ENCODE data around the gene CYB5D1. TPM values are rescaled to one million over a fixed set of nuclear protein-coding genes. Genes with fewer than 3 reads are reported as not detected.
"Not testable (repeated sequence)": the region's sequence is repeated elsewhere in the genome, so short reads cannot be mapped to it uniquely, and the experiment has no call there.

CYB5D1 gene
- polyA plus RNA-seq, 1 experiment: 6.7 TPM

DNA sequence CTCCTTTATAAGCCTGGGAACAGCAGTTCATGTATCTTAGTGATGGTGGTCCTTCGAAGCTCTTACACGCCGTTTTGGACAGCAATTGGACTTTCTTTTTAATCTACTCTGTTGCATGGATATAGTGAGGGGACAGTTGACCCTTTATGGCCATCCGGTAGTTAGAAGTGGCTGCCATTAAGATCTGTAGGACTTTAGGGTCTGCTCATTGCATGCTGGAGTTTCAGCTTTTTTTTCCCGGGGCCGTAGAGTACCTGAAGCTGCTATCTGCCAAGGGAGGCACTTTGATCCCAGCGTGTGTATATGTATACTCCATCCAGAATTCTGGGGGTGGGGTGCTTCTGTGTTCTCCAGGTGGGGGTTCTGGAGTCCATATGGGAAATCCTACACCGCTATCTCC is 1.2 kb downstream of the CYB5D1 start:
- CTCF ChIA-PET: interaction anchor here (0.9 to 2.7 kb wide), 6 partner anchors 12 to 132 kb away, joined by 3 to 9 read pairs (median 6); no protein-coding TSS in a partner anchor
- H3K27me3 ChIP-seq (ENCODE audit: control insufficient read depth, insufficient read depth, low read length): no peaks in the 10 kb centered on the region
- peaks cover 3% of the 10 kb centered on the region for H3K36me3 ChIP-seq (ENCODE audit: control insufficient read depth, insufficient read depth, low read length)
- TF ChIP-seq, protein P1, sequence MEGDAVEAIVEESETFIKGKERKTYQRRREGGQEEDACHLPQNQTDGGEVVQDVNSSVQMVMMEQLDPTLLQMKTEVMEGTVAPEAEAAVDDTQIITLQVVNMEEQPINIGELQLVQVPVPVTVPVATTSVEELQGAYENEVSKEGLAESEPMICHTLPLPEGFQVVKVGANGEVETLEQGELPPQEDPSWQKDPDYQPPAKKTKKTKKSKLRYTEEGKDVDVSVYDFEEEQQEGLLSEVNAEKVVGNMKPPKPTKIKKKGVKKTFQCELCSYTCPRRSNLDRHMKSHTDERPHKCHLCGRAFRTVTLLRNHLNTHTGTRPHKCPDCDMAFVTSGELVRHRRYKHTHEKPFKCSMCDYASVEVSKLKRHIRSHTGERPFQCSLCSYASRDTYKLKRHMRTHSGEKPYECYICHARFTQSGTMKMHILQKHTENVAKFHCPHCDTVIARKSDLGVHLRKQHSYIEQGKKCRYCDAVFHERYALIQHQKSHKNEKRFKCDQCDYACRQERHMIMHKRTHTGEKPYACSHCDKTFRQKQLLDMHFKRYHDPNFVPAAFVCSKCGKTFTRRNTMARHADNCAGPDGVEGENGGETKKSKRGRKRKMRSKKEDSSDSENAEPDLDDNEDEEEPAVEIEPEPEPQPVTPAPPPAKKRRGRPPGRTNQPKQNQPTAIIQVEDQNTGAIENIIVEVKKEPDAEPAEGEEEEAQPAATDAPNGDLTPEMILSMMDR (IDR thresholded peaks at IDR 0.05; ENCODE audit: insufficient read depth, low read depth, low read length): no peak
- no peak for DNase-seq (ENCODE audit: low read depth)
- peak overlapping the region; percentile 58; the same call in 1 of the 2 replicates for H3K4me3 ChIP-seq (ENCODE audit: low read depth, low read length)
- POLR2A ChIA-PET: no interaction called here

DNA sequence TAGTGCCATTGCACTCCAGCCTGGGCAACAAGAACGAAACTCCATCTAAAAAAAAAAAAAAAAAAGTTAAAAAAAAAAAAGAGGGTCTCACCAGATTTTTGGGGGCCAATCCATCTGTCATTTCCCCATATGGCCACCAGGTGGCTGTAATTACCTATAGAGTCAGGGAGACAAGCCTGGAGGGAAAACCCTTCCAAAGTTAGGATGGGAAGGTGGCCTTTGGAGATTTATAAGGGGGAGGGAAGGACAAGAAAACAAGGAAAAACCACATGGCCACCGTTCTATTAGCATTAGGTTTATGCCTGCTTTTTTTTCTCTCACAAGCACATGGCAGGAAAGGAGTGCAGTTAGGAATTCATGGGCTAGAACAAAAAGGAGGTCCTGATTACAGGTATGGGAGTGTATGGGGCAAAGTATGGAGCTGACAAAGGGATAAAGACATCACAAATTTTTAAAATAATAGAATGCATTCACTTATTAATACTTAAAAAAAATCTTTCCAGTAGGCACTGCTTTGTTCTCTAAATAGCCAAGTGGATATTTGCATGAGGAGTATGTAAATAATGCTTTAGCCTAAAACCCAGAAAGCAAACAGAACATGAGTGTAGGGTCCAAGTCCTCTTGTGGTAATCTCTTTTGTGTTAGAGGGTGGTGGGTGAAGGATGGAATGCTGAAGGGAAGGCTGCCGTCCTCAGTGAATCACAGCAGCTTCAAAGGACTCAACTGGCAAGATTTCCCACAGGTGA is 5.1 kb downstream of the CYB5D1 start:
- TF ChIP-seq, protein P1 (IDR thresholded peaks at IDR 0.05; ENCODE audit: insufficient read depth, low read depth, low read length): peak; percentile 63
- ChIA-PET POLR2A (no interaction called here), CTCF (interaction anchor here (0.6 to 6.4 kb wide), 20 partner anchors 9 to 766 kb away, joined by 3 to 60 read pairs (median 4); partner anchors contain the start of gene CHD3)
- H3K36me3 ChIP-seq (ENCODE audit: control insufficient read depth, insufficient read depth, low read length): no peaks in the 10 kb centered on the region; the same call in 1 of the 2 replicates
- no peaks in the 10 kb centered on the region for H3K27me3 ChIP-seq (ENCODE audit: control insufficient read depth, insufficient read depth, low read length)
- no peak overlapping the region for H3K4me3 ChIP-seq (ENCODE audit: low read depth, low read length)
- DNase-seq (ENCODE audit: low read depth): no peak

DNA sequence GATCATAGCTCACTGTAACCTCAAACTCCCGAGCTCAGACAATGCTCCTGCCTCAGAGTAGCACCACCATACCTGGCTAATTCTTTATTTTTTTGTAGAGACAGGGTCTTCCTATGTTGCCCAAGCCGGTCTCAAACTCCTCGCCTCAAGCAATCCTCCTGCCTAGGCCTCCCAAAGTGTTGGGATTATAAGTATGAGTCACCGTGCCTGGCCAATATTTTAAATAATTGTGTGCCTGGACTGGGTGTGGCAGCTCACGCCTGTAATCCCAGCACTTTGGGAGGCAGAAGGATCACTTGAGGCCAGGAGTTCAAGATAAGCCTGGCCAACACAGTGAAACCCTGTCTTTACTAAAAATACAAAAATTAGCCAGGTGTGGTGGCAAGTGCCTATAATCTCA is 6.6 kb downstream of the CYB5D1 start:
- DNase-seq (ENCODE audit: low read depth); H3K4me3 ChIP-seq (ENCODE audit: low read depth, low read length); H3K36me3 ChIP-seq (ENCODE audit: control insufficient read depth, insufficient read depth, low read length); POLR2A ChIA-PET; H3K27me3 ChIP-seq (ENCODE audit: control insufficient read depth, insufficient read depth, low read length): not testable (repeated sequence)
- CTCF ChIA-PET: interaction anchor here (0.7 to 6.4 kb wide), 11 partner anchors 12 to 210 kb away, joined by 3 to 60 read pairs (median 3); no protein-coding TSS in a partner anchor

DNA sequence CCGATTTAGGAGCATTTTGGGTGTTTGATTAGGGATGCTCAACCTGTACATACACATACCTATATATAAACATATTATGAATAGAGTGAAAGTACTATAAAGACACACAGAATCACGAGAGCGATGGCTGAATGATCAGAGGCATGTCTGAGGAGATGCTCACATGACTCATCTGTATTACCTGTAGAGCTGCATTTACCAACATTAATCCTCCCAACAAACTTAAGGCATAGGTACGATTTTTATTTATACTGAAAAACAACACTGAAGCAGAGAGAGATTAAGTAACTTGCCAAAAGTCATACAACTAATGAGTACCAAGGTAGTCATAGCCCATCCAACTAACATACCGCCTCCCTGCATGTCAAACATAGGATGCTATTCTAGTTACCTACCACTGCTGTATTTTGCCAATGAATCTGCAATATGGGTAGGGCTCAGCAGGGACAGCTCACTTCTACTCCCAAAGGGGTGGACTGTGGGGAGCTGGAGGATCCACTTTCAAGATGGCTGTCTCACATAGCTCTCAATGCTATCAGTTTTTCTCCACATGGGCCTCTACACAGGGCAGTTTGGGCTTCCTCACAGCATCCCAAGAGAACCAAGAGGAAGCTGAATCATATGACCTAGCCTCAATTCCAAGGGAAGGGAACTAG is 7.3 kb downstream of the CYB5D1 start:
- ChIA-PET CTCF (interaction anchor here (1.0 to 6.4 kb wide), 7 partner anchors 11 to 192 kb away, joined by 3 to 60 read pairs (median 3); no protein-coding TSS in a partner anchor), POLR2A (no interaction called here)
- TF ChIP-seq, protein P1 (IDR thresholded peaks at IDR 0.05; ENCODE audit: insufficient read depth, low read depth, low read length): no peak
- no peaks in the 10 kb centered on the region for H3K27me3 ChIP-seq (ENCODE audit: control insufficient read depth, insufficient read depth, low read length)
- DNase-seq (ENCODE audit: low read depth): no peak
- H3K36me3 ChIP-seq (ENCODE audit: control insufficient read depth, insufficient read depth, low read length): no peaks in the 10 kb centered on the region; the same call in 1 of the 2 replicates
- H3K4me3 ChIP-seq (ENCODE audit: low read depth, low read length): no peak overlapping the region

DNA sequence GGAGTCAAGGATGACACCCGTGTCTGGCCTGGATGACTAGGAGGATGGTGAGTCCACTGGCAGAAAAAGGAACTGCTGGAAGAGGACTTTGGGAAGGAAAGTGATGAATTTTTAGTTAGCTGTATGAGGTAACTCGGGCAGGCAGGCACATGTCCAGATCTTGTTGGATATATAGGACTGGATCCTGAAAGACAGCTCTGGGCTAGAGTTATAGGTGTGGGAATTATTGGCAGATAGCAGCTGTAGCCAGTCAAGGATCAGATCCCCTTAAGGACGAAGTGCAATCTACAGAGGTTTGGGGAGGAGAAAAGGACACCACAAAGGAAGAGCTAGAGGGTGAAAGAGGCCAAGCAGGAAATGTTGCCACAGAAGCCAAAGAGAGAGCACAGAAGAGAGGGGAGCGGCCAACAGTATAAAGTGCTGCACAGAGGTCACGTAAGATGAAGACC is 10.1 kb downstream of the CYB5D1 start:
- TF ChIP-seq, protein P1 (IDR thresholded peaks at IDR 0.05; ENCODE audit: insufficient read depth, low read depth, low read length): no peak
- ChIA-PET CTCF (interaction anchor here (1.4 kb wide), 1 partner anchor 30 kb away, joined by 5 read pairs; no protein-coding TSS in a partner anchor), POLR2A (no interaction called here)

More for the DNA sequence above, 10.1 kb downstream of the CYB5D1 start:
- no peak for DNase-seq (ENCODE audit: low read depth)
- Histone ChIP-seq H3K4me3 (ENCODE audit: low read depth, low read length) (no peak overlapping the region), H3K27me3 (ENCODE audit: control insufficient read depth, insufficient read depth, low read length) (no peaks in the 10 kb centered on the region), H3K36me3 (ENCODE audit: control insufficient read depth, insufficient read depth, low read length) (no peaks in the 10 kb centered on the region; the same call in 1 of the 2 replicates)

Measured in BJ (cell line).